Measurements from ENCODE around the gene ROBO1.
"Not testable (repeated sequence)": the region's sequence is repeated elsewhere in the genome, so short reads cannot be mapped to it uniquely, and the experiment has no call there.

The ROBO1 gene

GRCh38 chr3:79183496-79183895, 584.3 kb downstream of the ROBO1 start:
- H3K4me3 Mint-ChIP-seq, result no peak overlapping the region
- H3K4me1 Mint-ChIP-seq (ENCODE audit: low read depth), result no peaks in the 10 kb centered on the region
- no peak overlapping the region for H3K27ac Mint-ChIP-seq
- no peaks in the 10 kb centered on the region for H3K27me3 Mint-ChIP-seq
- H3K9me3 Mint-ChIP-seq, result peaks cover 17% of the 10 kb centered on the region
- no peaks in the 10 kb centered on the region for H3K36me3 Mint-ChIP-seq (ENCODE audit: low read depth)
- DNase-seq, result no peak

GRCh38 chr3:79178471-79179180, 589.2 kb downstream of the ROBO1 start:
- H3K4me3 Mint-ChIP-seq, result no peak overlapping the region
- H3K4me1 Mint-ChIP-seq (ENCODE audit: low read depth), result no peaks in the 10 kb centered on the region
- H3K27ac Mint-ChIP-seq, result no peak overlapping the region
- H3K36me3 Mint-ChIP-seq (ENCODE audit: low read depth), result no peaks in the 10 kb centered on the region
- H3K27me3 Mint-ChIP-seq, result no peaks in the 10 kb centered on the region
- peaks cover 17% of the 10 kb centered on the region for H3K9me3 Mint-ChIP-seq
- no peak for DNase-seq

GRCh38 chr3:79175870-79176269, 591.9 kb downstream of the ROBO1 start:
- Mint-ChIP-seq H3K4me1 (ENCODE audit: low read depth) (no peaks in the 10 kb centered on the region), H3K27me3 (no peaks in the 10 kb centered on the region)
- no peak for DNase-seq

GRCh38 chr3:79173259-79173658, 594.5 kb downstream of the ROBO1 start:
- not testable (repeated sequence) for H3K27me3 Mint-ChIP-seq; DNase-seq; H3K36me3 Mint-ChIP-seq (ENCODE audit: low read depth); H3K4me1 Mint-ChIP-seq (ENCODE audit: low read depth); H3K9me3 Mint-ChIP-seq; H3K27ac Mint-ChIP-seq; H3K4me3 Mint-ChIP-seq

More at GRCh38 chr3:79175870-79176269, 591.9 kb downstream of the ROBO1 start:
- no peak overlapping the region for H3K4me3 Mint-ChIP-seq
- H3K9me3 Mint-ChIP-seq, result peaks cover 6% of the 10 kb centered on the region
- no peak overlapping the region for H3K27ac Mint-ChIP-seq
- no peaks in the 10 kb centered on the region for H3K36me3 Mint-ChIP-seq (ENCODE audit: low read depth)

- DNase-seq, result no peak
- Mint-ChIP-seq H3K36me3 (ENCODE audit: low read depth) (no peaks in the 10 kb centered on the region), H3K9me3 (peaks cover 5% of the 10 kb centered on the region), H3K27me3 (no peaks in the 10 kb centered on the region), H3K4me3 (no peak overlapping the region), H3K27ac (no peak overlapping the region), H3K4me1 (ENCODE audit: low read depth) (no peaks in the 10 kb centered on the region)
Observed at GRCh38 chr3:79172241-79172640, 595.6 kb downstream of the ROBO1 start.

- Mint-ChIP-seq H3K4me1 (ENCODE audit: low read depth) (no peaks in the 10 kb centered on the region), H3K36me3 (ENCODE audit: low read depth) (no peaks in the 10 kb centered on the region), H3K27ac (no peak overlapping the region), H3K4me3 (no peak overlapping the region), H3K9me3 (peaks cover 14% of the 10 kb centered on the region), H3K27me3 (no peaks in the 10 kb centered on the region)
- DNase-seq, result no peak
Observed at GRCh38 chr3:79170021-79170420, 597.8 kb downstream of the ROBO1 start.

- Mint-ChIP-seq H3K9me3 (peaks cover 17% of the 10 kb centered on the region), H3K36me3 (ENCODE audit: low read depth) (no peaks in the 10 kb centered on the region), H3K4me1 (ENCODE audit: low read depth) (no peaks in the 10 kb centered on the region)
Observed at GRCh38 chr3:79167651-79168416, 600.0 kb downstream of the ROBO1 start.

GRCh38 chr3:79162653-79163052, 605.1 kb downstream of the ROBO1 start:
- Mint-ChIP-seq H3K27ac (no peak overlapping the region), H3K27me3 (no peaks in the 10 kb centered on the region), H3K4me3 (no peak overlapping the region), H3K4me1 (ENCODE audit: low read depth) (no peaks in the 10 kb centered on the region), H3K36me3 (ENCODE audit: low read depth) (no peaks in the 10 kb centered on the region), H3K9me3 (peaks cover 18% of the 10 kb centered on the region)
- DNase-seq, result no peak

More at GRCh38 chr3:79167651-79168416, 600.0 kb downstream of the ROBO1 start:
- no peak overlapping the region for H3K4me3 Mint-ChIP-seq
- no peak overlapping the region for H3K27ac Mint-ChIP-seq
- no peak for DNase-seq
- no peaks in the 10 kb centered on the region for H3K27me3 Mint-ChIP-seq

GRCh38 chr3:79161941-79162340, 605.9 kb downstream of the ROBO1 start:
- Mint-ChIP-seq H3K27me3 (no peaks in the 10 kb centered on the region), H3K9me3 (peaks cover 14% of the 10 kb centered on the region), H3K4me3 (no peak overlapping the region), H3K36me3 (ENCODE audit: low read depth) (no peaks in the 10 kb centered on the region), H3K27ac (no peak overlapping the region), H3K4me1 (ENCODE audit: low read depth) (no peaks in the 10 kb centered on the region)
- no peak for DNase-seq

- peaks cover 15% of the 10 kb centered on the region for H3K9me3 Mint-ChIP-seq
- H3K36me3 Mint-ChIP-seq (ENCODE audit: low read depth), result no peaks in the 10 kb centered on the region
- no peak overlapping the region for H3K27ac Mint-ChIP-seq
- no peak overlapping the region for H3K4me3 Mint-ChIP-seq
- no peaks in the 10 kb centered on the region for H3K4me1 Mint-ChIP-seq (ENCODE audit: low read depth)
- H3K27me3 Mint-ChIP-seq, result no peaks in the 10 kb centered on the region
- DNase-seq, result no peak
Observed at GRCh38 chr3:79160421-79160820, 607.4 kb downstream of the ROBO1 start.

GRCh38 chr3:79159736-79160135, 608.1 kb downstream of the ROBO1 start:
- Mint-ChIP-seq H3K27me3 (no peaks in the 10 kb centered on the region), H3K4me1 (ENCODE audit: low read depth) (no peaks in the 10 kb centered on the region), H3K4me3 (no peak overlapping the region), H3K36me3 (ENCODE audit: low read depth) (no peaks in the 10 kb centered on the region), H3K27ac (no peak overlapping the region), H3K9me3 (peaks cover 10% of the 10 kb centered on the region)
- DNase-seq, result no peak

GRCh38 chr3:79157191-79157590, 610.6 kb downstream of the ROBO1 start:
- Mint-ChIP-seq H3K27me3 (no peaks in the 10 kb centered on the region), H3K9me3 (peaks cover 7% of the 10 kb centered on the region), H3K27ac (no peak overlapping the region), H3K36me3 (ENCODE audit: low read depth) (no peaks in the 10 kb centered on the region), H3K4me1 (ENCODE audit: low read depth) (no peaks in the 10 kb centered on the region), H3K4me3 (no peak overlapping the region)
- DNase-seq, result no peak

GRCh38 chr3:79154865-79155264, 612.9 kb downstream of the ROBO1 start:
- Mint-ChIP-seq H3K27me3 (no peaks in the 10 kb centered on the region), H3K4me3 (no peak overlapping the region), H3K4me1 (ENCODE audit: low read depth) (no peaks in the 10 kb centered on the region), H3K36me3 (ENCODE audit: low read depth) (no peaks in the 10 kb centered on the region), H3K27ac (no peak overlapping the region), H3K9me3 (peaks cover 12% of the 10 kb centered on the region)
- no peak for DNase-seq

- Mint-ChIP-seq H3K4me1 (ENCODE audit: low read depth) (no peaks in the 10 kb centered on the region), H3K4me3 (no peak overlapping the region), H3K36me3 (ENCODE audit: low read depth) (no peaks in the 10 kb centered on the region), H3K9me3 (peaks cover 7% of the 10 kb centered on the region), H3K27ac (no peak overlapping the region), H3K27me3 (no peaks in the 10 kb centered on the region)
- no peak for DNase-seq
Observed at GRCh38 chr3:79148786-79149185, 619.0 kb downstream of the ROBO1 start.

GRCh38 chr3:79146024-79146423, 621.8 kb downstream of the ROBO1 start:
- Mint-ChIP-seq H3K4me1 (ENCODE audit: low read depth) (no peaks in the 10 kb centered on the region), H3K4me3 (no peak overlapping the region)

More at GRCh38 chr3:79146024-79146423, 621.8 kb downstream of the ROBO1 start:
- Mint-ChIP-seq H3K9me3 (peaks cover 8% of the 10 kb centered on the region), H3K27ac (no peak overlapping the region), H3K27me3 (no peaks in the 10 kb centered on the region), H3K36me3 (ENCODE audit: low read depth) (no peaks in the 10 kb centered on the region)
- no peak for DNase-seq

Measured in activated T-cell treated with anti-CD3 and anti-CD28 coated beads, Interleukin-2, amount 50 U/mL, for 24 hours (primary cell).